Left ventricle myocardium inferior (tissue), 1 donor: Measurements from ENCODE around the gene LRMDA. TPM values are rescaled to one million over a fixed set of nuclear protein-coding genes. Genes with fewer than 3 reads are reported as not detected.
"Not testable (repeated sequence)": the region's sequence is repeated elsewhere in the genome, so short reads cannot be mapped to it uniquely, and the experiment has no call there.

ENCODE experiments used
- DNase-seq: peaks from one replicate; pipeline ENCODE4 v3.0.0-alpha.2; 2020
- H3K27ac ChIP-seq: fragments of 200-600 bp; replicated peaks from 2 replicates; pipeline ENCODE4 v1.8.0; 2021
- H3K27me3 ChIP-seq: fragments of 200-600 bp; 2 replicates; pipeline ENCODE4 v1.8.0; 2021; ENCODE audit warnings: low read depth
- H3K36me3 ChIP-seq: fragments of 200-600 bp; 2 replicates; pipeline ENCODE4 v1.8.0; 2021
- H3K4me1 ChIP-seq: fragments of 200-600 bp; 2 replicates; pipeline ENCODE4 v1.8.0; 2021
- H3K4me3 ChIP-seq: fragments of 200-600 bp; 2 replicates; pipeline ENCODE4 v1.8.0; 2021; ENCODE audit warnings: mild to moderate bottlenecking, moderate library complexity
- H3K9me3 ChIP-seq: fragments of 200-600 bp; replicated peaks from 2 replicates; pipeline ENCODE4 v1.8.0; 2021
- CTCF ChIP-seq: fragments of 200-600 bp; IDR thresholded peaks from 2 replicates; pipeline ENCODE4 v1.8.0; 2021; ENCODE audit warnings: antibody characterized with exemption, mild to moderate bottlenecking, borderline replicate concordance
- intact Hi-C: fragments of 100-400 bp; cut with micrococcal nuclease; formaldehyde crosslinking; loops from one replicate; pipeline ENCODE4 v1.11.0; 2022
- total RNA-seq: library from RNA; stranded (reverse); fragmentation: NEBNext Ultra II Directional; extraction: Animal tissue kit (Norgen Biotek cat#: 25700); gene quantifications from one replicate; pipeline ENCODE4 v1.2.1, GENCODE V29; 2021
- donor health status: DM: no; HTN: yes; CAD: no; lungs with severe emphysema.

Gene LRMDA
- total RNA-seq, 1 donor from 2014 or later = 18.7 TPM

- Histone ChIP-seq H3K4me1 (peaks cover 11% of the 10 kb centered on the region), H3K27ac (no peak overlapping the region), H3K36me3 (no peaks in the 10 kb centered on the region), H3K9me3 (no peaks in the 10 kb centered on the region), H3K27me3 (no peaks in the 10 kb centered on the region), H3K4me3 (no peak overlapping the region)
- intact Hi-C loops = no loop called here
- no peak for TF ChIP-seq CTCF
- no peak for DNase-seq
Measured at GRCh38 chr10:76136961-76137360, 705.5 kb downstream of the LRMDA start.

DNA sequence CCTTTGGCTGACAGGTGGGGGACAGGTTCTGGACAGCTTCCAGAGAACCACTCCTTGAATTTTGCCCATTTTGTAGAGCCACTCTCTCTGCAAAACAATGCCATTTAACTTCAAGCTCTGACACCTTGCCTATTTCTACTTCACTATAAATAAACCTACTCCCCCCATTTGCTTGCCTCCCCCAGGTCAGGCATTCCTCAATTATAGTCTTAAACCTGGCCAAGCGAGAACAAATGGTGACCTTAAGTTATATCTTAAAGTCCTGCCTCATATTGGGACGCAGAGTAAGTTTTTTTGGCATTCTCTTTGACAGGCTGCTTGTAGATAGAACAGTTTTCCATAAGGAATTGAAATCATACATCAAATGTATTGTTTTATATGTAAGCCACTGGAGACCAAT lies 706.9 kb downstream of the LRMDA start:
- Histone ChIP-seq H3K4me3 (no peak overlapping the region), H3K4me1 (peaks cover 11% of the 10 kb centered on the region), H3K36me3 (no peaks in the 10 kb centered on the region), H3K27ac (no peak overlapping the region), H3K9me3 (no peaks in the 10 kb centered on the region), H3K27me3 (no peaks in the 10 kb centered on the region)
- intact Hi-C loops = no loop called here
- TF ChIP-seq CTCF = no peak
- no peak for DNase-seq

DNA sequence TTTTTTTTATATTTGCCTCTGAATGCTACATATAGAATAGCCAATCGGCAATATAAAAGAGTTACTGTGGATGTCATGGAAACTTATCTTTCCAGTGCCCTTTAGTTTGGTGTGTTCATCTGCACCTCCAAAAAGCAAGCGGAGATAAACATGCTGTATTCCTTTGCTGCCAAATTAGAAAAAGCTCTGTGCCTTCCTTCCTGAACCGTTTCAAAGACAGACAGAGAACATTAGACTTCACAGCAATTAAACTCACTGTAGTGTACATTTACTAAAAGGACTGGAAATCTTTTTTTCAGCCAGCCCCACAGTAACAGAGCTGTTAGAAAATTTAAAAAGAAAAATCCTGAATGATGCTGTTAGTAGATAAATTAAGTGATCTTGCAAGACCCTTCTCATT lies 707.5 kb downstream of the LRMDA start:
- no peaks in the 10 kb centered on the region for H3K36me3 ChIP-seq
- H3K4me1 ChIP-seq = peaks cover 11% of the 10 kb centered on the region
- no peaks in the 10 kb centered on the region for H3K9me3 ChIP-seq
- H3K27ac ChIP-seq = no peak overlapping the region
- H3K4me3 ChIP-seq = no peak overlapping the region
- no peak for DNase-seq
- no peaks in the 10 kb centered on the region for H3K27me3 ChIP-seq
- intact Hi-C loops = no loop called here
- no peak for TF ChIP-seq CTCF

GRCh38 chr10:76139431-76139830 lies 708.0 kb downstream of the LRMDA start:
- H3K4me1 ChIP-seq = peaks cover 11% of the 10 kb centered on the region
- no peaks in the 10 kb centered on the region for H3K36me3 ChIP-seq
- no peak for DNase-seq
- TF ChIP-seq CTCF = no peak
- H3K4me3 ChIP-seq = no peak overlapping the region
- H3K9me3 ChIP-seq = no peaks in the 10 kb centered on the region
- H3K27me3 ChIP-seq = no peaks in the 10 kb centered on the region
- intact Hi-C loops = no loop called here
- H3K27ac ChIP-seq = no peak overlapping the region

GRCh38 chr10:76141376-76141775 lies 710.0 kb downstream of the LRMDA start:
- DNase-seq = no peak
- TF ChIP-seq CTCF = no peak
- intact Hi-C loops = no loop called here
- Histone ChIP-seq H3K27ac (no peak overlapping the region), H3K9me3 (no peaks in the 10 kb centered on the region), H3K27me3 (no peaks in the 10 kb centered on the region), H3K4me1 (peaks cover 11% of the 10 kb centered on the region), H3K36me3 (no peaks in the 10 kb centered on the region), H3K4me3 (no peak overlapping the region)

- H3K4me1 ChIP-seq, H3K4me3 ChIP-seq, intact Hi-C loops, H3K27ac ChIP-seq, H3K36me3 ChIP-seq, DNase-seq, H3K27me3 ChIP-seq: not testable (repeated sequence)
- peaks cover 19% of the 10 kb centered on the region for H3K9me3 ChIP-seq
Measured at GRCh38 chr10:76148217-76148616, 716.8 kb downstream of the LRMDA start.
